ENCODE results near the gene PLEKHH1.

The PLEKHH1 gene

GRCh38 chr14:67569011-67569650 lies 36.0 kb downstream of the PLEKHH1 start:
- DNase-seq: no peak

GRCh38 chr14:67569651-67570290 lies 36.7 kb downstream of the PLEKHH1 start:
- DNase-seq: no peak

- no peak for DNase-seq
Measured at GRCh38 chr14:67570453-67570852, 37.4 kb downstream of the PLEKHH1 start.

GRCh38 chr14:67571275-67571990 lies 38.3 kb downstream of the PLEKHH1 start:
- DNase-seq: peak; percentile 56

GRCh38 chr14:67571991-67572323 lies 38.9 kb downstream of the PLEKHH1 start:
- DNase-seq: no peak

- DNase-seq: no peak
Measured at GRCh38 chr14:67572608-67573007, 39.5 kb downstream of the PLEKHH1 start.

- no peak for DNase-seq
Measured at GRCh38 chr14:67573228-67574010, 40.3 kb downstream of the PLEKHH1 start.

- DNase-seq: no peak
Measured at GRCh38 chr14:67574156-67574555, 41.1 kb downstream of the PLEKHH1 start.

- no peak for DNase-seq
Measured at GRCh38 chr14:67574806-67575205, 41.7 kb downstream of the PLEKHH1 start.

GRCh38 chr14:67575684-67576083 lies 42.6 kb downstream of the PLEKHH1 start:
- no peak for DNase-seq

GRCh38 chr14:67576216-67576955 lies 43.3 kb downstream of the PLEKHH1 start:
- DNase-seq: no peak

- DNase-seq: no peak
Measured at GRCh38 chr14:67577181-67577808, 44.2 kb downstream of the PLEKHH1 start.

- DNase-seq: no peak
Measured at GRCh38 chr14:67577909-67578749, 45.0 kb downstream of the PLEKHH1 start.

- DNase-seq: no peak
Measured at GRCh38 chr14:67579040-67579439, 46.0 kb downstream of the PLEKHH1 start.

GRCh38 chr14:67579636-67580035 lies 46.5 kb downstream of the PLEKHH1 start:
- no peak for DNase-seq

- DNase-seq: no peak
Measured at GRCh38 chr14:67580336-67581171, 47.5 kb downstream of the PLEKHH1 start.

GRCh38 chr14:67581643-67582042 lies 48.6 kb downstream of the PLEKHH1 start:
- DNase-seq: no peak

- DNase-seq: no peak
Measured at GRCh38 chr14:67582061-67582460, 49.0 kb downstream of the PLEKHH1 start.

- DNase-seq: peak; percentile 63
Measured at GRCh38 chr14:67583711-67584644, 50.9 kb downstream of the PLEKHH1 start.

Data from 8988T (cell line).